Measurements from ENCODE around the gene OVAAL. TPM values are rescaled to one million over a fixed set of nuclear protein-coding genes. Genes with fewer than 3 reads are reported as not detected.

The OVAAL gene
- polyA plus RNA-seq, 3 donors from 2014 or later, result not detected

DNA sequence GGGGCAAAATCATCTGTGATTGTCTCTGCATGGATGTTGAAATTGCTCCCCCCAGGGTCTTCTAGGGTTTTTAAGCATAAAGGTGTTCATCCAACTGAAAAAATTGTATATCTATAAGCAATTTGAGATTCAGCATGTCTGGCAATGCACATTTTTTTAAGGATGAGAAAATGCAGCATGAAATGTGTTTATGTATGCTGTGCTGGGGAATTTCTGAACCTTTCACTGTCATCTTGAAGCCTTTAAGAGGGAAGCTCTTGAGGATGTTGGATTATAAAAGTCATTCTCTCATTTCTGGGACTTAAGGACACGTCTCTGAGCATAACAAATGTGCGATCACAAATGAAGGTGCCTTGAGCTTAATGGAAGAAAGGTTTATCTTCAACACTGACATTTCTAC is 9.4 kb downstream of the OVAAL start:
- Mint-ChIP-seq H3K4me1 (no peaks in the 10 kb centered on the region), H3K27ac (no peak overlapping the region), H3K27me3 (ENCODE audit: low read depth in 3 of 3) (peaks cover 4 to 5% (median 4%) of the 10 kb centered on the region in 3 donors), H3K4me3 (no peak overlapping the region), H3K9me3 (no peaks in the 10 kb centered on the region), H3K36me3 (no peaks in the 10 kb centered on the region)
- no peak for DNase-seq

DNA sequence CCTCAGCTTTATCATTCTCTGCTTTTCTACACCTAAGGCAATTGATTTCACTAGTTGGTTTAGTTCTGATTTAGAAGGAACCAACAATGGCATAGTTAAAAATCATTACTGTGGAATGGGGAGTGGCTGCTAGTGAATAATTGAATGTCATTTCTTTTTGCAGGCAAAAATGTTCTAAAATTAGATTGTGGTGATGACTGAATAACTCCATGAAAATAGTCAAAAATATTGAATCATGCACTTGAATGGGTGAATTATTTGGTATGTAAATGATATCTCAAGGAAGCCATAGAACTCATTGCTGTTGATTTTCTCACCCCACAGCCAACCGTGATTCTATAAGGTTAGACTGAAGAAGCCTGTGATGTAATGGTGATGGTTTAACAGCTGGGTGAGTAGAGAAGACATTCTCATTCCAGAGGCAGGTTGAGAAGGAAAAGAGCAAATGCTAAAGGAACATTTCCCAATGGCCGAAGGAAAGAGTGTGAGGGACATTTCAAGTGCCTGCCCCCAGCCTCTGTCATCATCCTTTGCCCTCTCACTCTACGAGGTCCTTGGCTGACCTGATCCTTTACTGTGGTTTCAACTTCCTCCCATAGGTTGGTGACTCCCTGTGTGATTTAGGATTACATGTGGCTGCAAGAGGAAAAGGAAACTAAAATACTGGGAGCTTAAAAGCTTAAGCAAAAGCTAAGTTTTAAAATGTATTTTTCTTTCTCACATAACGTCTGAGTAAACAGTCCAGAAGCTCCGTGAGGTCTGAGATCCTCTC is 12.5 kb downstream of the OVAAL start:
- H3K4me3 Mint-ChIP-seq, result no peak overlapping the region
- H3K9me3 Mint-ChIP-seq, result no peaks in the 10 kb centered on the region
- peaks cover 0 to 11% (median 5%) of the 10 kb centered on the region in 3 donors for H3K27me3 Mint-ChIP-seq (ENCODE audit: low read depth in 3 of 3)
- H3K4me1 Mint-ChIP-seq, result no peaks in the 10 kb centered on the region
- H3K27ac Mint-ChIP-seq, result no peak overlapping the region
- no peaks in the 10 kb centered on the region for H3K36me3 Mint-ChIP-seq
- DNase-seq, result no peak

DNA sequence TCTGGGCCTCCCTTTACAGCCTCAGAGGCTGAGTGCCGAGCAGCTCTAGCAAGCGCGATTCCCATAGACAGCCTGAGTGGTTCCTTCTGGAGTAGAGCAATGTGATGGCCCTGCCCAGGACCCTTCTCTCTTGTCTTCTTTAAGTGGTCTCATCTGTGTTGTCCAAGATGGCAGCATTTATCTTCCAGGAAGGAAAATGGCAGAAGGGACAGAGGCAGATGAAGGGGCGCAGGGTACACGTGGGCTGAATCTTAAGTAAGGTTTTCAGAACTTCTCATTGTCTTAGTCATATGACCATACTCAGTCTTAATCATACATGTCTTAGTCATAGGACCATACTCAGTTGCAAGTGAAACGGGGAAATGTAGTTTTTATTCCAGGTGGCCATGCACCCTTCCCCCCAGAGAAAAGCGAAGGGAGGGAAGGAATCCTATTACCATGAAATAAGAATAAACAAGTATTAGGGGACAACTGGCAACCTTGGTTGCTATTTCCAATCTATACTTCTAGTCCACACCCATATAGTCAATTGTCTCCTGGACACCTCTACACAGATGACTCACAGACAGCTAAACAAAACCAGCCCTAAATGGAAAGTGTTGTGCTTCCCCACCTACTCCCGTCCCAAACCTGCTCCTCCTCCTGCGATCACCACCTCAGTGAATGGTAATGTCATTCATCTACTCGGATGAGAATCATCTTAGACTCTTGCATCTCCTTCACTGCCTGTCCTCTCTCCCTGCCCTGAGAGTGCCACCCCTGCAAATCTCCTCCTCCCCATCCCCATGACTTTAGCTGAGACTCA is 13.3 kb downstream of the OVAAL start:
- Mint-ChIP-seq H3K36me3 (no peaks in the 10 kb centered on the region), H3K9me3 (no peaks in the 10 kb centered on the region), H3K4me1 (no peaks in the 10 kb centered on the region), H3K27me3 (ENCODE audit: low read depth in 3 of 3) (peaks cover 0 to 11% (median 5%) of the 10 kb centered on the region in 3 donors), H3K4me3 (no peak overlapping the region), H3K27ac (no peak overlapping the region)
- no peak for DNase-seq

DNA sequence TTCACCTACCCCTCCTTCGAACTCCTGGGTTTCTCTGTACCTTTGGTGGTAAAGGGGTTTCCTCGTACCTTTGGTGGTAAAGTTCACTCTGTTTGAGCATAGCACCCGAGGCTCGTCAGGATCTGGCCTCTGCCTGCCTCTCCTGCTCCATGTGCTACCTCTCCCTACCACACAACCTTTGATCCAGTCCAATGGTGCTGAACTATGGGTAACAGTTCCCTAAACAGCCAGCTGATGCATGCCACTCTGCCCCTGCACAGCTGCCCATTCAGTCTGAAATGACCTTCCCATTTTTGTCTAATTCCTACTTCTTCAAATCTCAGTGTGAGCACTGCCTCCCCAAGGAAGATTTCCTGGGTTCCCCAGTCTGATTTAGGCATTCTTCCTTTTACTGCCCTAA is 14.0 kb downstream of the OVAAL start:
- Mint-ChIP-seq H3K4me1 (no peaks in the 10 kb centered on the region), H3K27me3 (ENCODE audit: low read depth in 3 of 3) (peaks cover 0 to 12% (median 9%) of the 10 kb centered on the region in 3 donors), H3K9me3 (no peaks in the 10 kb centered on the region), H3K4me3 (no peak overlapping the region), H3K27ac (no peak overlapping the region), H3K36me3 (no peaks in the 10 kb centered on the region)
- no peak for DNase-seq

DNA sequence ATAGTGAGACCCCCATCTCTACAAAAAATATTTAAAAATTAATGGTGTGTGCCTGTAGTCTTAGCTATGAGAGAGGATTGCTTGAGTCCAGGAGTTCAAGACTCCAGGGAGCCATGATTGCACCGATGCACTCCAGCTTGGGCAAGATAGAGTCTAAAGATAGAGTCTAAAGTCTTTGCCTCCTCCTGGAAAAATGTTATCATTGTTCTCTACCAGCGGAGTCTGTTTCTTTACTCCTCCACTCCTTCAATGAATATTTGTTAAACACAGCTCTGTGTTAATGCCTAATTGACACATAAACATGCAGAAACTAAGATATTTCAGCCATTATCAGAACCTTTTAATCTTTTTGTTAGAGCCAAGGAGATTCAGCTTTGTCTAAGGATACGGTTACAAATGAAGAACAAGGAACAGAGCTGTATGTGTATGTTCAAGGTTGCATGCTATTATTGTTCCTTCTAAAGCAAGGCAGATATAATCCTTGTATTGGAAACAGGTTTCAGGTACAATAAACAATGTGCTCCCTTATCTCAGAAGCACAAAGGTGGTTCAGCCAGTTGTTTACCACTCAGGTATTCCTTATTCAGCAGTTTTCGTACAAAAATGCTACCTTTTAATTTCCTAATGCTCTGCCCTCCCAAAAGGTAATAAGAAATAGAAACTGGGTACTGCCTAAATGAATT is 15.4 kb downstream of the OVAAL start:
- no peaks in the 10 kb centered on the region for H3K36me3 Mint-ChIP-seq
- H3K9me3 Mint-ChIP-seq, result no peaks in the 10 kb centered on the region
- H3K27ac Mint-ChIP-seq, result no peak overlapping the region
- peaks cover 0 to 11% (median 9%) of the 10 kb centered on the region in 3 donors for H3K27me3 Mint-ChIP-seq (ENCODE audit: low read depth in 3 of 3)
- no peaks in the 10 kb centered on the region for H3K4me1 Mint-ChIP-seq
- no peak for DNase-seq
- H3K4me3 Mint-ChIP-seq, result no peak overlapping the region

DNA sequence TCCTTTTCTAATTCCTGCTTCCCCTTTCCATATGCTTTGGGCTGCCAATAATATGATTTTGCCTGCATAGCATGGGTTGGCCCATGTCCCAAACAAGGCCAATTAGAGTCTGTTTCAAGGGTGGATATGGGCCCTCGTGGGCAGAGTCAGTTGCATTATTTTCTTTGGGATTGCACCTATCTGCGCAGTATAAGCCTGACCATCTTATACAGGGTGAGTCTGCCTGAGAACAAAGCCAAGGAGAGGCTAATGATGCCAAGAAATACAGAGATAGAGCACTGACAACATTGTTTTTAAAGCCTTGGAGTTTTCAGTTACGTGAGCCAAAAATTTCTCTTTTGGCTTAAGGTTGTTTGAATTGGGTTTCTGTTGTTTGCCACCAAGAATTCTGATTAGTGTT is 18.6 kb downstream of the OVAAL start:
- no peak overlapping the region for H3K4me3 Mint-ChIP-seq

GRCh38 chr1:180579961-180580611 is 21.3 kb downstream of the OVAAL start:
- no peak for DNase-seq
- H3K36me3 Mint-ChIP-seq, result no peaks in the 10 kb centered on the region
- H3K27ac Mint-ChIP-seq, result no peak overlapping the region
- no peak overlapping the region for H3K4me3 Mint-ChIP-seq
- H3K27me3 Mint-ChIP-seq (ENCODE audit: low read depth in 3 of 3), result peaks cover 0 to 7% (median 3%) of the 10 kb centered on the region in 3 donors
- H3K9me3 Mint-ChIP-seq, result no peaks in the 10 kb centered on the region
- no peaks in the 10 kb centered on the region for H3K4me1 Mint-ChIP-seq

More for the DNA sequence above, 18.6 kb downstream of the OVAAL start:
- H3K27me3 Mint-ChIP-seq (ENCODE audit: low read depth in 3 of 3), result peaks cover 0 to 13% (median 7%) of the 10 kb centered on the region in 3 donors
- H3K9me3 Mint-ChIP-seq, result no peaks in the 10 kb centered on the region
- DNase-seq, result no peak
- no peaks in the 10 kb centered on the region for H3K4me1 Mint-ChIP-seq
- H3K27ac Mint-ChIP-seq, result no peak overlapping the region
- H3K36me3 Mint-ChIP-seq, result no peaks in the 10 kb centered on the region

DNA sequence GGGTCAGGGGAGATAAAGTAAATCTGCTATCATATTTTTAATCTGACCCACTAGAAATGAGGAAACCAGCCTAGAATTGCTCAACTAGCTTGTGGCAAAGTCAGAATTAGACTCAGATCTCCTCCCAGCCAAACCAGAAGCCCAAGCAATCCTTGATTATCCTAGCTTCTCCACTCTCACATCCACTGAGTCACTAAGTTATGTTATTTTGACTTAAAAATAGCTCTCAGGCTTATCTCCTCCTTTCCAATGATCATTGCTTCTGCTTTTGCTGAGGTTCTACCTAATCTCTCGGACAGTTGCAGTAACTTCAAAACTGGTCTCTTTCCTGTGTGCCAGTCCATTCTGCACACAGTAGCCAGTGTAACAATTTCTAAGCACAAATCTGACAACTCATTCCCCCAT is 22.9 kb downstream of the OVAAL start:
- DNase-seq, result no peak
- H3K27me3 Mint-ChIP-seq (ENCODE audit: low read depth in 3 of 3), result peaks cover under 1 to 5% (median 4%) of the 10 kb centered on the region in 3 donors
- H3K27ac Mint-ChIP-seq, result no peak overlapping the region
- H3K9me3 Mint-ChIP-seq, result no peaks in the 10 kb centered on the region
- no peak overlapping the region for H3K4me3 Mint-ChIP-seq
- no peaks in the 10 kb centered on the region for H3K4me1 Mint-ChIP-seq
- no peaks in the 10 kb centered on the region for H3K36me3 Mint-ChIP-seq

- no peak overlapping the region for H3K4me3 Mint-ChIP-seq
- H3K27ac Mint-ChIP-seq, result no peak overlapping the region
- H3K9me3 Mint-ChIP-seq, result peaks cover 0 to 1% (median 0%) of the 10 kb centered on the region in 6 donors
- peaks cover 1 to 2% (median 2%) of the 10 kb centered on the region in 3 donors for H3K27me3 Mint-ChIP-seq (ENCODE audit: low read depth in 3 of 3)
- no peak for DNase-seq
- no peaks in the 10 kb centered on the region for H3K4me1 Mint-ChIP-seq
- H3K36me3 Mint-ChIP-seq, result no peaks in the 10 kb centered on the region
These were observed 26.1 kb downstream of the OVAAL start for GRCh38 chr1:180584869-180585268.

- Mint-ChIP-seq H3K36me3 (no peaks in the 10 kb centered on the region), H3K4me1 (no peaks in the 10 kb centered on the region), H3K27ac (no peak overlapping the region), H3K4me3 (no peak overlapping the region), H3K9me3 (peaks cover 0 to 1% (median 0%) of the 10 kb centered on the region in 6 donors), H3K27me3 (ENCODE audit: low read depth in 3 of 3) (peaks cover 1 to 3% (median 2%) of the 10 kb centered on the region in 3 donors)
- DNase-seq, result no peak
These were observed 27.2 kb downstream of the OVAAL start for GRCh38 chr1:180585994-180586359.

DNA sequence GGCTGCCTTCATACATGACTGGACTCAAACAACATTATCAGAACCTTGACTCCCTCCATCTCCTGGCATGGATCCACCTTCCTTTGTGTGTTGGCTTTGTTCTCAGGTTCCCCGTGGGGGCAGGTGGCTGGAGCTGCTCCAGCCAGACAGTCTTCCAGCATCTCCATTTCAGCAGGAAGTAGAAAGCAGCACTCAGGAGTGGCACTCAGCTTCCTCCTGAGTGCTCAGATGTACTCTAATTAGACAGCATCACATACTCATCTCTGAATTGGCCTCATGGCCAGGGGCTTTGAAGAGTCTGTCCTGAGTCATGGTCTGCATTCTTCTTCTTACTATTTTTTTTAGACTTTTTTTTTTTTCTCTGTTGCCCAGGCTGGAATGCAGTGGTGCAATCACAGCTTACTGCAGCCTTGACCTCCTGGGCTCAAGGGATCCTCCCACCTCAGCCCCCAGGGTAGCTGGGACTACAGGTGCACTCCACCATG is 27.9 kb downstream of the OVAAL start:
- no peaks in the 10 kb centered on the region for H3K4me1 Mint-ChIP-seq
- H3K4me3 Mint-ChIP-seq, result no peak overlapping the region
- no peak for DNase-seq
- peaks cover 1 to 3% (median 2%) of the 10 kb centered on the region in 3 donors for H3K27me3 Mint-ChIP-seq (ENCODE audit: low read depth in 3 of 3)
- peaks cover 0 to 1% (median 0%) of the 10 kb centered on the region in 6 donors for H3K9me3 Mint-ChIP-seq
- H3K27ac Mint-ChIP-seq, result no peak overlapping the region
- no peaks in the 10 kb centered on the region for H3K36me3 Mint-ChIP-seq

- H3K9me3 Mint-ChIP-seq, result peaks cover 0 to 1% (median 0%) of the 10 kb centered on the region in 6 donors
- H3K27me3 Mint-ChIP-seq (ENCODE audit: low read depth in 3 of 3), result peaks cover 1 to 4% (median 3%) of the 10 kb centered on the region in 3 donors
- no peak overlapping the region for H3K4me3 Mint-ChIP-seq
- DNase-seq, result no peak
- no peaks in the 10 kb centered on the region for H3K4me1 Mint-ChIP-seq
- H3K36me3 Mint-ChIP-seq, result no peaks in the 10 kb centered on the region
- H3K27ac Mint-ChIP-seq, result no peak overlapping the region
These were observed 29.4 kb downstream of the OVAAL start for GRCh38 chr1:180588121-180588520.

DNA sequence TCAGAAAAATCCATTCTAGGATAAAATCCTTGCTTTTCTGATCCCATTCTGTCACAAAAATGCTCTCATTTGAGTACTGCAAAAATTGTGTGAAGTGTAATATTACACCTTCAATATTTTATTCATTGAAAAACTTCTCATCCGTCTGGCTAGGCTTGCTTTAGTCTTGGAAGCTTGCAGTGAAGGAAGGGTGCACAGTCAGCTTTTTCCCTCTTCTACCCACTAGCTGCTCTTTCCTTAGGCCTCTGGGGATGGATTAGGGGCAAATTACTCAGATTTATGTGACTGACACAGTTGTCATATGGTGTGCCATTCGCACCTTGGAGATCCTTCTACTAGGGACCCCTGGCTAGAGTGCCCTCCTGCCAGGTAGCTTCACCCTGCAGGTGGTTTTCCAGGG is 32.1 kb downstream of the OVAAL start:
- no peak for DNase-seq
- Mint-ChIP-seq H3K4me1 (no peaks in the 10 kb centered on the region), H3K27me3 (ENCODE audit: low read depth in 3 of 3) (peaks cover 2 to 5% (median 3%) of the 10 kb centered on the region in 3 donors), H3K4me3 (no peak overlapping the region), H3K9me3 (peaks cover 0 to 3% (median 0%) of the 10 kb centered on the region in 6 donors), H3K36me3 (no peaks in the 10 kb centered on the region), H3K27ac (no peak overlapping the region)

Data from immature natural killer cell (primary cell).